Fibroblast of villous mesenchyme (primary cell): ENCODE measurements around the gene INTS1. TPM values are rescaled to one million over a fixed set of nuclear protein-coding genes. Genes with fewer than 3 reads are reported as not detected.

Source experiments
- DNase-seq: peaks from one replicate; pipeline ENCODE4 v3.0.0-alpha.2; 2010; ENCODE audit warnings: low read depth
- H3K4me3 ChIP-seq: 2 replicates; pipeline ENCODE4 v1.5.1; 2011; ENCODE audit warnings: low read depth, mild to moderate bottlenecking, low read length
- CTCF ChIP-seq: IDR thresholded peaks from 2 replicates; pipeline ENCODE4 v1.5.1; 2012; ENCODE audit warnings: low read depth, mild to moderate bottlenecking, low read length; ENCODE audit not compliant: insufficient read depth
- total RNA-seq: library from RNA; depleted of rRNA; stranded (reverse); fragments of >200 nt; gene quantifications from 2 replicates; pipeline ENCODE4 v1.2.3, GENCODE V29; 2012

The INTS1 gene
- total RNA-seq, 1 donor = 45.3 TPM

GRCh38 chr7:1505731-1506550 is 1.8 kb upstream of the INTS1 start:
- no peak overlapping the region for H3K4me3 ChIP-seq
- no peak for TF ChIP-seq CTCF
- DNase-seq = no peak

- DNase-seq = no peak
- no peak for TF ChIP-seq CTCF
- H3K4me3 ChIP-seq = peak overlapping the region; percentile 77
These were observed 799 bp downstream of the INTS1 start for GRCh38 chr7:1503390-1503789.

- no peak for TF ChIP-seq CTCF
- peak overlapping the region; percentile 77 for H3K4me3 ChIP-seq
- no peak for DNase-seq
These were observed 1.3 kb downstream of the INTS1 start for GRCh38 chr7:1502845-1503244.

GRCh38 chr7:1501487-1502270 is 2.5 kb downstream of the INTS1 start:
- TF ChIP-seq CTCF = no peak
- DNase-seq = no peak
- no peak overlapping the region for H3K4me3 ChIP-seq

GRCh38 chr7:1500064-1500807 is 4.0 kb downstream of the INTS1 start:
- DNase-seq = no peak
- no peak for TF ChIP-seq CTCF
- H3K4me3 ChIP-seq = no peak overlapping the region

- no peak for DNase-seq
- no peak overlapping the region for H3K4me3 ChIP-seq
- TF ChIP-seq CTCF = no peak
These were observed 4.7 kb downstream of the INTS1 start for GRCh38 chr7:1499367-1500029.
